HepG2 (cell line): Measurements from ENCODE around the gene ZNF556. TPM values are rescaled to one million over a fixed set of nuclear protein-coding genes. Genes with fewer than 3 reads are reported as not detected.
"Not testable (repeated sequence)": the region's sequence is repeated elsewhere in the genome, so short reads cannot be mapped to it uniquely, and the experiment has no call there.

Experiments used
- ATAC-seq: fragments of 200-7000 bp; cut with Tn5 transposase; 3 replicates; pipeline ENCODE4 v1.9.1; 2020; ENCODE audit warnings: mild to moderate bottlenecking, moderate library complexity
- BruUV-seq: library from RNA; stranded (reverse); fragments of 400-500 nt; replicated peaks from 2 replicates; lab custom pipeline; 2021; lab: Mats Ljungman, UMichigan
- CTCF ChIA-PET: fragments of 300-600 bp; formaldehyde crosslinking; extraction: SDS; loops from one replicate; lab custom pipeline; 2021; ENCODE audit warnings: low total read pairs, inconsistent platforms, low intra/inter-chr PET ratio; lab: Yijun Ruan, JAX
- POLR2A ChIA-PET: fragments of 350-600 bp; sonication (Branson Sonifier 250); formaldehyde crosslinking; loops from one replicate; lab custom pipeline; 2020; ENCODE audit warnings: antibody characterized with exemption, inconsistent platforms; lab: Yijun Ruan, JAX
- DNase-seq: peaks from one replicate; pipeline ENCODE4 v3.0.0-alpha.2; 2015; ENCODE audit warnings: low spot score
- FAIRE-seq: peaks from 3 replicates; lab custom pipeline; 2011; peaks lifted over from hg19 to GRCh38; lab: Jason Lieb, UNC
- H2AFZ ChIP-seq: one replicate; pipeline ENCODE4 v1.6.1; 2011; ENCODE audit warnings: low read length, inconsistent platforms
- H3K27ac ChIP-seq: fragments of 300-600 bp; 3 replicates; pipeline ENCODE4 v1.8.0; 2011; ENCODE audit warnings: mixed run types, mild to moderate bottlenecking, mixed read lengths, low read length, inconsistent platforms; ENCODE audit not compliant: insufficient read depth; ENCODE audit errors: extremely low read length
- H3K27me3 ChIP-seq, 2 experiments: fragments of 200-600 bp in 1 of 2; 2 replicates in 1 of 2; 3 replicates in 1 of 2; pipeline versions ENCODE4 v1.6.0 to v1.8.0; 2011; ENCODE audit warnings: low read length in 2 of 2, mild to moderate bottlenecking in 2 of 2, moderate library complexity in 2 of 2, inconsistent platforms in 1 of 2; ENCODE audit not compliant: insufficient read depth in 2 of 2, control insufficient read depth in 1 of 2
- H3K36me3 ChIP-seq, 2 experiments: fragments of 200-600 bp in 1 of 2; replicated peaks in 1 of 2; 2 replicates in 1 of 2; 3 replicates in 1 of 2; pipeline versions ENCODE4 v1.5.1 to v1.8.0; 2011; ENCODE audit warnings: low read length in 2 of 2, inconsistent platforms in 1 of 2; ENCODE audit not compliant: insufficient read depth in 2 of 2, control insufficient read depth in 1 of 2
- H3K4me1 ChIP-seq: 2 replicates; pipeline ENCODE4 v1.5.1; 2012; ENCODE audit warnings: low read length, inconsistent platforms; ENCODE audit not compliant: insufficient read depth
- H3K4me2 ChIP-seq: 2 replicates; pipeline ENCODE4 v1.6.0; 2011; ENCODE audit warnings: low read depth, low read length, inconsistent platforms
- H3K4me3 ChIP-seq, 3 experiments: fragments of 200-600 bp in 1 of 3; sonication (generic), shearing (Covaris generic) in 1 of 3; replicated peaks in 1 of 3; 2 replicates each; pipeline ENCODE4 v1.5.1; 2011 to 2016; ENCODE audit warnings: low read length in 3 of 3, inconsistent platforms in 2 of 3, low read depth in 2 of 3, mild to moderate bottlenecking in 2 of 3, control low read depth in 1 of 3, mixed read lengths in 1 of 3; ENCODE audit not compliant: insufficient read depth in 1 of 3
- H3K79me2 ChIP-seq: one replicate; pipeline ENCODE4 v1.6.1; 2011; ENCODE audit warnings: low read length, inconsistent platforms; ENCODE audit not compliant: insufficient read depth
- H3K9ac ChIP-seq: 2 replicates; pipeline ENCODE4 v1.6.0; 2011; ENCODE audit warnings: mild to moderate bottlenecking, low read depth, low read length, inconsistent platforms; ENCODE audit not compliant: insufficient read depth
- H3K9me3 ChIP-seq: 2 replicates; pipeline ENCODE4 v1.5.1; 2012; ENCODE audit warnings: mild to moderate bottlenecking, low read length
- H4K20me1 ChIP-seq: 2 replicates; pipeline ENCODE4 v1.6.0; 2011; ENCODE audit warnings: inconsistent platforms, mild to moderate bottlenecking, low read length, moderate library complexity; ENCODE audit not compliant: insufficient read depth
- ARNT2 ChIP-seq: sonication (generic); formaldehyde crosslinking; IDR thresholded peaks from 2 replicates; pipeline ENCODE4 v1.8.0; 2022; ENCODE audit warnings: mild to moderate bottlenecking, low read depth, missing genetic modification reagents, moderate library complexity
- FOXJ3 ChIP-seq: sonication (generic); formaldehyde crosslinking; IDR thresholded peaks from 2 replicates; pipeline ENCODE4 v1.4.0; 2020; ENCODE audit warnings: missing genetic modification reagents, mild to moderate bottlenecking, borderline replicate concordance
- GABPA ChIP-seq, 2 experiments: IDR thresholded peaks; 2 replicates each; pipeline ENCODE4 v1.6.1; 2011 to 2016; ENCODE audit warnings: low read depth in 2 of 2, low read length in 1 of 2, missing biosample characterization in 1 of 2, missing genetic modification characterization in 1 of 2
- HDAC1 ChIP-seq: sonication (generic); formaldehyde crosslinking; IDR thresholded peaks from 2 replicates; pipeline ENCODE4 v1.5.1; 2020; ENCODE audit warnings: mild to moderate bottlenecking, missing genetic modification reagents
- HOXA3 ChIP-seq: sonication (generic); formaldehyde crosslinking; IDR thresholded peaks from 2 replicates; pipeline ENCODE4 v1.5.0; 2020; ENCODE audit warnings: missing genetic modification reagents
- JUNB ChIP-seq: sonication (generic); formaldehyde crosslinking; IDR thresholded peaks from 2 replicates; pipeline ENCODE4 v1.8.0; 2022; ENCODE audit warnings: missing genetic modification reagents, mild to moderate bottlenecking, borderline replicate concordance
- MXI1 ChIP-seq: IDR thresholded peaks from 3 replicates; pipeline ENCODE4 v1.6.1; 2012; ENCODE audit warnings: low read depth, low read length, inconsistent platforms, borderline replicate concordance
- SAP130 ChIP-seq: IDR thresholded peaks from 2 replicates; pipeline ENCODE4 v1.6.1; 2016; ENCODE audit warnings: low read depth
- TFAP4 ChIP-seq: sonication (generic); IDR thresholded peaks from 2 replicates; pipeline ENCODE4 v1.6.1; 2016; ENCODE audit warnings: low read depth, borderline replicate concordance
- THAP11 ChIP-seq: IDR thresholded peaks from 2 replicates; pipeline ENCODE4 v1.6.1; 2016; ENCODE audit warnings: missing biosample characterization, missing genetic modification reagents
- ZBTB33 ChIP-seq: sonication (generic); formaldehyde crosslinking; IDR thresholded peaks from 2 replicates; pipeline ENCODE4 v1.4.0; 2020; ENCODE audit warnings: missing genetic modification reagents
- WGBS: methylation state at CpG from one replicate; pipeline ENCODE4 v1.1.6; 2017; ENCODE audit warnings: low lambda C conversion rate; 5-methylcytosine and 5-hydroxymethylcytosine counted together
- in situ Hi-C: cut with HindIII; loops from 2 replicates; pipeline ENCODE4 v1.10.0; 2017; ENCODE audit warnings: low pct_unique_long_range_greater_than_20kb; ENCODE audit not compliant: extremely low pct_ligation_motif_present
- intact Hi-C: fragments of 100-400 bp; cut with micrococcal nuclease; formaldehyde crosslinking; loops from one replicate; pipeline ENCODE4 v1.10.0; 2022; ENCODE audit not compliant: unreplicated experiment
- polyA plus RNA-seq, 8 experiments: library from polyadenylated mRNA; depleted of rRNA in 3 of 8; stranded (reverse) in 7 of 8; unstranded in 1 of 8; fragments of >200 nt; fragmentation: Illumina TruSeq in 4 of 8; extraction: Trizol in 4 of 8; gene quantifications; 2 replicates each; pipeline versions ENCODE4 v1.2.1 to v1.2.3, GENCODE V29; 2011 to 2016; ENCODE audit warnings: low read depth in 4 of 8, missing spikeins in 1 of 8, mixed read lengths in 1 of 8; ENCODE audit not compliant: insufficient read depth in 1 of 8
- total RNA-seq, 5 experiments: library from RNA; depleted of rRNA; stranded (reverse); fragments of >200 nt; fragmentation: Illumina TruSeq; extraction: Trizol; gene quantifications; 2 replicates each; pipeline ENCODE4 v1.2.3, GENCODE V29; 2016; ENCODE audit warnings: low read depth in 1 of 5

Gene ZNF556
- total and polyA plus RNA-seq, 2 of the 13 experiments (the other 11 are each of a cell fraction or from before 2014, with no cell fraction given), result 4.2 to 28.6 TPM

GRCh38 chr19:2869618-2870017 lies 2.5 kb downstream of the ZNF556 start (continued):
- TF ChIP-seq JUNB (CRISPR knock-in tag), result no peak
- no peak for TF ChIP-seq FOXJ3
- peak; percentile 32; the same call in 1 of the 2 replicates for TF ChIP-seq HDAC1 (CRISPR knock-in tag)
- TF ChIP-seq HOXA3 (CRISPR knock-in tag), result peak; percentile 43; the same call in 1 of the 2 replicates
- TF ChIP-seq GABPA (IDR thresholded peaks at IDR 0.05; ENCODE audit: low read depth, low read length), result no peak
- peak; percentile 56 for TF ChIP-seq GABPA (CRISPR knock-in tag; IDR thresholded peaks at IDR 0.05; ENCODE audit: low read depth)
- TF ChIP-seq SAP130, result peak; percentile 87
- TF ChIP-seq TFAP4, result peak; percentile 32; the same call in 1 of the 2 replicates
- 0 out of 2 replicates have a peak, but pooled peaks have one; percentile 36 for TF ChIP-seq ZBTB33 (CRISPR knock-in tag)
- peak; percentile 56; the same call in 1 of the 3 replicates for TF ChIP-seq MXI1
- TF ChIP-seq ARNT2 (CRISPR knock-in tag), result no peak

- H3K27ac ChIP-seq, DNase-seq, BruUV-seq, H3K9ac ChIP-seq, H2AFZ ChIP-seq, POLR2A ChIA-PET, H3K9me3 ChIP-seq, H3K4me3 ChIP-seq, H4K20me1 ChIP-seq, FAIRE-seq, ATAC-seq, H3K27me3 ChIP-seq, intact Hi-C loops, H3K4me2 ChIP-seq: not testable (repeated sequence)
- in situ Hi-C loops, result loop anchor here (10.0 kb wide), 1 partner anchor 57 kb away; the partner anchor contains the start of gene ZNF554
- peaks cover 9 to 23% of the 10 kb centered on the region in 2 experiments for H3K36me3 ChIP-seq
- peaks cover 25% of the 10 kb centered on the region for H3K79me2 ChIP-seq
- 53% methylated on average over 1 of the region's 11 CpGs for WGBS
- CTCF ChIA-PET, result interaction anchor here (0.8 to 2.2 kb wide), 2 partner anchors 52 to 53 kb away, joined by 3 to 7 read pairs; partner anchors contain the start of gene ZNF554
- H3K4me1 ChIP-seq, result peaks cover 21% of the 10 kb centered on the region
- TF ChIP-seq THAP11 (CRISPR knock-in tag) (0 out of 2 replicates have a peak, but pooled peaks have one; percentile 17), ZBTB33 (CRISPR knock-in tag) (peak; percentile 81)
Observed at GRCh38 chr19:2872175-2872574, 5.0 kb downstream of the ZNF556 start.
